SK-N-SH treated with all-trans-retinoic acid at 6 μM for 48 hours (cell line): ENCODE measurements around the gene UGT1A10.

Source experiments
- BACH2 ChIP-seq: fragments of 250-450 bp; sonication (Bioruptor Pico); IDR thresholded peaks from 2 replicates; pipeline ENCODE4 v1.9.0; 2021; ENCODE audit warnings: mild to moderate bottlenecking, borderline replicate concordance
- TF ChIP-seq, protein P1 (sequence below): fragments of 250-450 bp; sonication (Bioruptor Pico); IDR thresholded peaks from 2 replicates; pipeline ENCODE4 v1.5.1; 2020; ENCODE audit warnings: low read depth, mild to moderate bottlenecking, moderate library complexity

DNA sequence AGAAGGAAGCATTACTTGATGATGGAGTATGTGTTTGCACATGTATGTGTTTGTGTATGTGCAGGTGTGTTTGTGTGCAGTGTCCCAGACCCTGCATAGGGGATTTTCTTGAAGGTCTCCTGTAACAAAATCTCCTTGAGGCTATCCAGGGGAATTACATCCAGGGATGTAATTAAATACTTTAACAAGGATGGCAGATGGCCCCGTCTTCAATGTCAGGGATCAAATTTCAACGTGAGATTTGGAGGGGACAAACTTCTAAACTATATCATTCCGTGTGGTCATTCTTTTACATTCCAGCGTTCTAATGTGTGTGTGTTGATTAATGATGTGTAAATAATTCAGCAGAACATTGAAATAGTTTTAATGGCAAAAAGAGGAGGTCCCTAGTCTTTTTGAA, 38.7 kb downstream of the UGT1A10 start:
- TF ChIP-seq, protein P1, sequence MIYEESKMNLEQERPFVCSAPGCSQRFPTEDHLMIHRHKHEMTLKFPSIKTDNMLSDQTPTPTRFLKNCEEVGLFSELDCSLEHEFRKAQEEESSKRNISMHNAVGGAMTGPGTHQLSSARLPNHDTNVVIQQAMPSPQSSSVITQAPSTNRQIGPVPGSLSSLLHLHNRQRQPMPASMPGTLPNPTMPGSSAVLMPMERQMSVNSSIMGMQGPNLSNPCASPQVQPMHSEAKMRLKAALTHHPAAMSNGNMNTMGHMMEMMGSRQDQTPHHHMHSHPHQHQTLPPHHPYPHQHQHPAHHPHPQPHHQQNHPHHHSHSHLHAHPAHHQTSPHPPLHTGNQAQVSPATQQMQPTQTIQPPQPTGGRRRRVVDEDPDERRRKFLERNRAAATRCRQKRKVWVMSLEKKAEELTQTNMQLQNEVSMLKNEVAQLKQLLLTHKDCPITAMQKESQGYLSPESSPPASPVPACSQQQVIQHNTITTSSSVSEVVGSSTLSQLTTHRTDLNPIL (CRISPR knock-in tag), result no peak
- no peak for TF ChIP-seq BACH2
